ENCODE measurements around the gene PRPF6. TPM values are rescaled to one million over a fixed set of nuclear protein-coding genes. Genes with fewer than 3 reads are reported as not detected.

Gene PRPF6
- total RNA-seq, 1 donor, result 116 TPM

DNA sequence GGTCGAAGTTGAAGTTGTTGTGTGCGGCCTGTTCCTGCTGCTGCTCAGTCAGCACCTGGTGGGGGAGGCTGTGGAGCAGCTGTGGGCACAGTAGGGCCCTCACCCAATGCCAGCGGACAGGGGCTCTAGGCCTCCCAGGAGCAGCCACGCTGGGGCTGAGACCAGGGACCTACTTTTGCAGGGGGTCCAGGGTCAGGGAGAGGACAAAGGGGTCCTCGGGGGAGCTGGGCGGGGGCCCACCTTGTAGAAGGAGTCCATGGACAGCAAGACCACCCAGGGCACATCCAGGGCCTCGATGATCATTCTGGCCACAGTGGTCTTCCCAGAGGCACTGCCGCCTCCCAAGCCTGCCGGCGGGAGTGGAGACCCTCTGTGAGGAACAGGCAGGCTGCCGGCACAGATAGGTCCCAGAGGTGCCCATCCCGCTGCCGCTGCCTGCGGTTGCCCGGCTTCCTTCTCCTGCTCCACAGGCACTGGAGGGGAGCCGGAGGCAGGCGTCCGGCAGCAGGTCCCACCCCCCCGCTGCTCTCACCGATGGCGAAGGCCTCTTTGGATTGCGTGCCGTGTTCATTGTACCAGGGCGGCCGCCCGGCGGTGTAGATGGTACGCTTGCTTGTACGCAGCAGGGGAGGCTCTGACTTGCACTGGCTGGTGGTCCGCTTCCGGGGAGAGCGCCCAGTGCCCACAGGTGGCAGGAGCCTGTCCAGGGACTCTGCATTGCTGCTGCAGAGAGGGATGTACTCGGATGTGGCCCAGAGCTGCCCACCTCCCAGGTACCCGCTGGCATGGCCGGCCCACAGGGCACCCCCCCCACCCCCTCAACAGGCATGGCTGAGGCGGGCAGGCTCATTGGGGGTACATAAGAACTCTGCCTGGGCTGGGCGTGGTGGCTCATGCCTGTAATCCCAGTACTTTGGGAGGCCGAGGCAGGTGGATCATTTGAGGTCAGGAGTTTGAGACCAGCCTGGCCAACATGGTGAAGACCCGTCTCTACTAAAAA is 34.7 kb upstream of the PRPF6 start:
- DNase-seq (ENCODE audit: low read depth in 2 of 3, low spot score in 2 of 3), result no peak

DNA sequence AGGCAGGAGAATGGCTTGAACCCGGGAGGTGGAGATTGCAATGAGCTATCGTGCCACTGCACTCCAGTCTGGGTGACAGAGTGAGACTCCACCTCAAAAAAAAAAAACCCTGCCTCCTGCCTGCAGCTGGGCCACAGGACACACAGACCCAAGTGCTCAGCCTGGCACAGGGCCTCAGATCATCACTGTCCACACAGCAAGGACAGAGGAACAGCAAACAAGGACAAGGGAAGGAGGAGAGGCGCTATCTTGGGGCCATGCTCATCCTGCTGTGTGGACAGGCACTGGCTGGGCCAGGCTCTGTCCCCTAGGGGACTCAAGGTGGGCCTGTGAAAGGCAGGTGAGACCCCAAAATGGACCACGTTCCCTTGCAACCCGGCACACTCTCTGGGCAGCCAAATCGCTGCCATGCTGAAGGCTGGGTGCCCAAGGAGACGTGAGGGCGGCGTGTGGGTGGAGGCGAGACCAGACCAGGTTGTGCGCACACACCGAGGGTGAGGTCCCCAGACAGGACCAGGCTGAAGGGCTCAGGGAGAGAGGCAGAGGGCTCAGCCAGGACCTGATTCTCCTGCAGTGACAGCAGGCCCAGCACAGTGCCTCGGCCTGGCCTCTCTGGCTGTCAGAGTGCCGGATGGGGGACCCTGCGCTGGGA is 33.8 kb upstream of the PRPF6 start:
- no peak for DNase-seq (ENCODE audit: low read depth in 2 of 3, low spot score in 2 of 3)

DNA sequence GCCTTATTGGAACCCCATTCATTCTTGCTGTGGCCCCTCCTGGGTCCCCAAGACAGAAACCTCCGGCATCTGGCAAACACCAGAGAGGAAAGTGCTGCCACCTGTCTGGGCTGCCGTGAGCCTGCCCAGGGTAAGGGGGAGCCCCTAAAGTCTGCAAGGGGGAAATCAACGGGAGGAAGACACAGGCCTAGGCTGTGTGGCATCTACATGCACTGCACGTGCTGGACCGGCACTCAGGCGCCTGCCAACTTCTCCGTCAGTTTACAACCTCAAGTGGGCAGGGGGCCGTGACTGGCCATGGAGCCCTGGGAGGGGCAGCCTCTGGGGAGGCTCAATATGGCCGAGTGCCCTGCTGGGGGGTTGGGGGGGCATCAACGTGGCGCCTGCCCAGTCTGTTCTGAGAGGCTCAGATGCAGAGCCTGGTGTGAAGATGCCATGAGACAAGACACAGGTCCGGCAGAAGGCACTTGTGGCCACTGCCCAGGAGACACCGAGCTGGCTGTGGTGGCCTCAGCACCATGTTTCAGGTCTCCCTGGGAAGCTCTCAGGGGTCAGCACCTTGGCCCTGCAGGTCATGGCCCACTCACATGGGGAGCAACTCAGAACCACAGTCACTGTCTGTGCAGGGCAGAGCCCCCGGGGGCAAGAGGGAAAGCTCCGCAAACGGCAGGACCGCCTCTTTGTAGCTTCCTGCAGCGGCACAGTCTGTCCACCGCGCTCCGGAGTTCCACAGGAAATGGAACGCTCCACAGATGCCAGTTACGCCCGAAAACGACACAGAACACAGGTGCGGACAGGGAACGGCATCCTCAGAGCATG is 33.1 kb upstream of the PRPF6 start:
- DNase-seq (ENCODE audit: low read depth in 2 of 3, low spot score in 2 of 3), result peak in 1 of 3 donors; percentile 23

DNA sequence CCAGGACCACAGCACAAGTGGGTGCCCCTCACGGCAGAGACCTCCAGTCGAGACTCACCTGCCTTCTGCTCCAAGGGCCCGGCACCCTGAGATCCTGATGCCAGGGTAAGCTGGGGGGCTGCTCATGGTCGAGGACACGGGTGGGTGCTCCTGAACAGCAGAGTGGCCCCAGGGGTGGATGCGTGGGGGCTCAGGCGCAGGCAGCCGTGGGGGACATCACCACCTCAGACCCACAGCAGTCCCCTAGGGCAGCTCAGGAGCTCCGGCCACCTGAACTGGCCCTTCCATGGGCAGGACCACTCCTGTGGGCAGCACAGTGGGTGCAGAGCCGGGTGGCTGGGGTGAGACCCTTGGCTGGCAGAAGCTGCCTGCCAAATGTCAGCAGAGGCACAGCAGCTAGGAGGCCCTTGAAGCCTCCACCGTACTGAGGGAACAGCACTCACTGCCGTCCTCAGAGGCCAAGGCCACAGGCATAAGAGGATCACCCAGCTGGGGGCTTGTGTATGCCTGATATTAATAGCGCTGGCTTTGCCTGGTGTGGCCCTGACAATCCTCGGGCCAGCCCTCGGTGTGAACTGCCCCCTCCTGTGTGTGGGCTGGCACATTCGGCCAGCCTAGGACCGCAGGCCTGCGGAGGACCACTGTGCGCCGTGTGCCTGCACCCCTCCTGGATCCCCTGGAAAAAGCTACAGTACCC is 30.1 kb upstream of the PRPF6 start:
- no peak for DNase-seq (ENCODE audit: low read depth in 2 of 3, low spot score in 2 of 3)

DNA sequence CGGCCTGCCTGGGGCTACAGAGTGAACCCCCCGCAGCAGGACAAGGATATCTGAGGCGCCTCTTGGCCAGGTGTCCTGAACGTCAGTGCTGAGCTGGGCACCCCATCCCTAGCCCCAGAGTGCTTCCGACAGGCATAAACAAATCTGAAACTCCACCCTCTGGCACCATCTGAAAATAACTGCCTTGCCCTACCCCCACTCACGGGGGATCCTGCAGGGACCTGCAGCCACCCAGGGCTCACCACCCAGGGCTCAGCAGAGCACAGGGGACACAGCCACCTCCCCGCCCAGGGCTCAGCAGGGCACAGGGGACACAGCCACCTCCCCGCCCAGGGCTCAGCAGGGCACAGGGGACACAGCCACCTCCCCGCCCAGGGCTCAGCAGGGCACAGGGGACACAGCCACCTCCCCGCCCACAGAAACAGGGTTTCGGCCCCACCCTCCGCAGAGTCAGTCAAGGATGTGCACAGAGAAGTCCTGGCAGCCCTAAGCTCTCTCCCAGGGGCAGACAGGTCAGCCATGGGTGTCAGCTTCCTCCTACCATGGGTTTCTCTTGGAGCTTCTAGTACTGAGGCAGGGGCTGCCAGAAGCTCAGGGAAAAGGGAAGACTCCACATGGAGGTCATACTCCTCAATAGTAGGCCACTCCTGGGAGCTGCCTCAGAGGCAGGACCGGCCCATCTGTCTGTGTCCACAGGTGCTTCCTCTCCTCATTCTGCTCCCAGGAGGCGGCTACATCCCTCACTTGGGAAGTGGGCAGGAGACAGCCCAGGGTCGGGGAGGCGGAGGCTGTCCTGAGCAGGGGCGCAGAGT is 29.3 kb upstream of the PRPF6 start:
- no peak for DNase-seq (ENCODE audit: low read depth in 2 of 3, low spot score in 2 of 3)

DNA sequence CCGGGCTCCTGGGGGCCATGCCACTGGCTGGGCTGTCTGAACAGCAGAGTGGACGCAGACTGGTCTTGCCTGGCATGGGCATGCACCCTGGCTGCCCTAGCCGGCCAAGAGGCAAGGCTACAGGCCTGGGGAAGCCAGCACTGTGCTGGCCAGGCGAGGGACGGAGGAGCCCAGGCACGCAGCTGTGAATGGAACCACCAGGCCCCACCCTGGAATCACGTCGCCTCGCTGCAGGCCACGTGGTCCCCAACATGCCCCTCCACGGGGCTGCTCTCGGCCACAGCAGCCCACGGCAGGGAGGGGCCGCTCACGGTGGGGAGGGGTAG is 28.8 kb upstream of the PRPF6 start:
- DNase-seq (ENCODE audit: low read depth in 2 of 3, low spot score in 2 of 3), result no peak

DNA sequence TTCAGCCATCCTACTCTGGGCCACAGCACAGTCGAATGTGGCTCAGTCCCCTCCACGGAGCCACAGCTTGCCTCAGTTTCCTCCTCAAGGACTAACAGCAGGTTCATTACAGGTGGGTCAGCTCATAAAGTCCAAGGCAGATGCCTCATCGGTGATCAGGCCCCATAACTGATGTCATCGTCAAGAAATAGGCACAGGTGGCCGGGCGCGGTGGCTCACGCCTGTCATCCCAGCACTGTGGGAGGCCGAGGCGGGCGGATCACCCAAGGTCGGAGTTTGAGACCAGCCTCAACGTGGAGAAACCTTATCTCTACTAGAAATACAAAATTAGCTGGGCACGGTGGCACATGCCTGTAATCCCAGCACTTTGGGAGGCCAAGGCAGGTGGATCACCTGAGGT is 28.2 kb upstream of the PRPF6 start:
- no peak for DNase-seq (ENCODE audit: low read depth in 2 of 3, low spot score in 2 of 3)

DNA sequence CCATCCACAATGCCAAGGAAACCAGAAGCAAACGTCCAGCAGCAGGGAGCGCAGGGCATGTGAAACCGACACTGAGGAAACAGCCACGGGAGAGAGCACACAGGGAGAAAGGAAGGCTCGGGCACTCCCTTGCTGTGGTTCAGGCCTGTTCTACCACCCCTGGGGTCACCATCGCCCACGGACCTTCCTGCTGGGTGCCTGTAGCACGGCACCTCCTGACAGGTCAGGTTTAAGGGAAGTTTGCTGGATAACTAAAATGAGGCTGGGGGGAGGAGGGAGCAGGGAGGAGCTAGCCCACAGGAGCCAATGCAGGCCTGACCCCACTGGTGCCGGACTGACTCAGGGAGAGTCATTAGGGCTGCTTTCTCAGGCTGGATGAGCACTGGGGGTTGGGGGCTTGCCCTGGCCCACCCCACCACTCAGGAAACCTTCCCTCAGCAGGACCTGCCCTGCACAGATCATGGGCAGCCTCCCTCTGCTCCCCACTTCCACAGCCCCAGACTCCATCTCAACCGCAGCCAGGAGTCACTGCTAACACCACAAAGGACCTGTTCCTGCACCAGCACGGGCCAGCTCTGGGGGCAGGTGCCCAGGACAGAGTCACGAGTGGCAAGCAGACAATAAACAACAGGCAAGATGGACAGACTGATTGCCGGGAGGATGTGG is 27.0 kb upstream of the PRPF6 start:
- no peak for DNase-seq (ENCODE audit: low read depth in 2 of 3, low spot score in 2 of 3)

DNA sequence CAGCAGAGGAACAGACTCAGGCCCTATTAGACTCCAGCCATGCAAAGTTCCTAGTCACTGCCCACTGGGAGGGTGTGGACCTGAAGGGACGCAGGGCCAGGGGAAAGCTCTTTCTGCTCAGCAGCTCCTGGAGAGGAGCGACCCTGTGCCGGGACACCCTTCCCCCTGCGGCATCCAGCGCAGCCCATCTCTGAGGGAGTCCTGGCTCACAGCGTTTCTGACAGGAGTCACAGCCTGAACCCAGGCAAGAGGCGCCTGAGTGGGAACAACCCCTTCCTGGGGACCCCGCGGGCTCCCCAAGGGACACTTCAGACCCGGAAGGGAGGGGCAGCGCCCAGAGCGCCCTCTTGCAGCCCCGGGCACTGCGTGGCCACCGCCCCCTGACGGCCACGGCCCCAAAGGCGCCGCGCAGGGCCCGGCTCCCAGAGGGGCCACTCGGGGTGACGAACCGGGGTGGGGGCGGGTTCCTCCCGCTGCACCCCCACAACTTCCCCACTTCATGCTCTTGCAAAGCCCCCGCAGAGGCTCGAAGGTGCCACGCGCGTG is 25.6 kb upstream of the PRPF6 start:
- DNase-seq (ENCODE audit: low read depth in 2 of 3, low spot score in 2 of 3), result peak in 1 of 3 donors; percentile 39

DNA sequence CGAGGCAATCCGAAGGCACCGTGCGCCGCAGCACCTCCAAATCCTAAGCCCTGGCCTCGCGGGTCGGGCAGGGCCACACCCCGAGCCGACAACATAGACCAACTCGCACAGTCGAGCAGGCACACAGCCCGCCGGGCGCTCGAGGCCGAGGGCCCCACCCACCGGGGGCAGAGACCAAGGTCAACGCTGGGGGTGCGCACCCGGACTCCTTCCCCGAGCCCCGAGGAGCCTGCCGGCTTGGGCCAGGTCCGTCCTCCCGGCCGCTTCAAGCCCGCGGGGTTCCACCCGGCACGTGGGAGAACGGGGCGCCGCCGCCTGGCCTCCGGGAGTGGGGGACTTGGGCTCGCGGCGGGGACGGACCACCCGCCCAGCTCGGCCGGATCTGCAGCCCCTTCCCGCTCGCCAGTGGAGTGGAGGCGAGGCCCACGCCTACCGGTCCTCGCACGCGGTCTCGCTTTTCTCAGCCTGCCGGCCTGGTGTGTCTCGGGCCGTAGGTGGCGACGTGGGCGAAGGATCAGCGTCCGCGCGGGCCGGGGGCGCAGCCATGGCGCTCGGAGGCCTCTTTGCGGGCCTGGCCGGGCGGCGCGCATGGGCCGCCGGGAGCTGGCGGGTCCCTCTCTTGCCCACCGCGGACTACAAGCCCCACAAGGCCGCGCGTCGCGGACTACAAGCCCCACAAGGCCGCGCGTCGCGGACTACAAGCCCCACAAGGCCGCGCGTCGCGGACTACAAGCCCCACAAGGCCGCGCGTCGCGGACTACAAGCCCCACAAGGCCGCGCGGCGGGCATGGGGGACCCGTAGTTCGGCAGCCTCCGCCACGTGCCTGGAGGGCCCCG is 24.9 kb upstream of the PRPF6 start, which contains the start of gene UCKL1:
UCKL1 (minus strand) TSS at position 590 of the 837 bp plus-strand sequence; CDS start at position 546, 44 bp downstream.
- peak in 2 of 3 donors; percentile 90 for DNase-seq (ENCODE audit: low read depth in 2 of 3, low spot score in 2 of 3)

DNA sequence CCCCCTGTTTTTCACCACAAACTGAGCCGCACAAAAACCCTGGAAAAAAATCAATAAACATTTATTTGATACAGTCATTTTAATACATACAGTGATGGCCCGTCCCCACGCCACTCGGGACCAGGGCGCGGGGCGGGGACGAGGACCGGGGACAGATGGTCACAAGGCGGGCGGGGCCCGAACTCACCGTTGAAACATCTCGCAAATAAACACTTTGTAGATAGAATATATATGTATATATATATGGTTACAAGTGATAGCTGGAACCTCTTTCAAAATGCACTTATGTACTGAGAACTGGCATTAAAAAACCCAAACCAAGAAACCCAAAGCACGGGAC is 24.3 kb upstream of the PRPF6 start:
- no peak for DNase-seq (ENCODE audit: low read depth in 2 of 3, low spot score in 2 of 3)

DNA sequence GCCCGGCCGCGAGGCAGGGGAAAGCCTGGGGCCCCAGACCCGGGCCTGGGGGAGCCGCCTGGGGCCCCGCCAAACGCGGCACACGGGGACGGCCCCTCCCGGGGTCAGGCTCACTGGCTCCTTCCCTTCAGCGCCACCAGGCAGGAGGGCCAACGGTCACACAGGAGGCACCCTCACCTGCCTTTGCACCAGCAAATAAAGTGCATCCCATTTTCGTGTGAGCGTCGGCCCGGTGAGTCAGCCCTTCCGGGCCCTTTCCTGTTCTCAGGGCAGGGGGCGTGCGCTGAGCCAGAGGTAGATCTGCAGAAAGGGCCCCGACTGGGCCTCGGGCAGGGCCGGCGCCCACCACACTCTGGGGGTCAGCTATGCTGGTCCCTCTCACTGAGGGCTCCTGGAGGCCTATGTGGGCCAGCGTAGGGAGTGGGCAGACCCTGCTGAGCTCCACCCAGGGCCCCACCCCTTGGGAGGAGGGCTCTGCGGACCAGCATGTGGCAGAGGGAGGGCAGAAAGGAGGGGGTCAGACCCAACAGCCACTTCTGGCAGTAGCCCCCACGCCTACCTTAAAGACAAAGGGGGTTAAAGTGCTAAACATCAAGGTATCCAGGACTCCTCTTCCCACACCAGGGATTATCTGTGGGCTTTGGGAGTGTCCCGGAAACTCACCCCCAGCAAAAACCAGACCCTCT is 23.8 kb upstream of the PRPF6 start:
- DNase-seq (ENCODE audit: low read depth in 2 of 3, low spot score in 2 of 3), result peak in 2 of 3 donors; percentile 76 to 86

DNA sequence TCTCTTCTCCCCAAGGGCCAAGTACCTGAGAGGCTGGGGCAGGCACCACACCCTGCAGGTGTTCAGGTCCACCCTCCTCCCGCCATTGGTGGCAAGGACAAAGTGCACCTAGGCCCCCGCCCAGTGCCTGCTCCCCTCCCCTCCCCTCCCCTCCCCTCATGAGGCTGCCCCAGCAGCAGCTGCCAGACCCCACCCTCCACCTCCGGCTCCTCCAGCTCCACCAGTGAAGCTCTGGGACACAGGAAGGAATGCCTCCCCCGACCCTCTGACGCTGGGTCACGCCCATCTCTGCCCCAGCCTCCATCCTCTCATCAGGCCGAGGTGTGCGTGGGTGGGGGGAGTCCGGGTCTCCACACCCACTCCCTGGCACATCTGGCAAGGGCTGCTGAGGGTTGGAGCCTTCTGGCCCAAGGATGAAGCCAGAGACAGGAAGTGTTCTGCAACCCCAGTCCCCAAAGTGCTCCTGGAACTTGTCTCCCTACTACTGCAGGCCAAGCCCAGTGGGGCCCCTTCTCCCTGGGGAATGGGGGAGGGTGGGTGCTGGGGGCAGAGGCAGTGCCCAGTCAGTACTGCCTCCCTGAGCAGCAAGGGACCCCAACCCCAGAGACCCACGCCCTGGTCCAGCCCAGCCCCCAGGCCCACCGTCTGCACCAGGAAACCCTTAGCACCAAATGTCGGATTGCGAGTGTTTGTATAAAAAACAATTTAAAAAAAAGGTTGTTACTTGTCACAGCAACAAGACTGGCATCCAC is 23.1 kb upstream of the PRPF6 start:
- DNase-seq (ENCODE audit: low read depth in 2 of 3, low spot score in 2 of 3), result no peak

DNA sequence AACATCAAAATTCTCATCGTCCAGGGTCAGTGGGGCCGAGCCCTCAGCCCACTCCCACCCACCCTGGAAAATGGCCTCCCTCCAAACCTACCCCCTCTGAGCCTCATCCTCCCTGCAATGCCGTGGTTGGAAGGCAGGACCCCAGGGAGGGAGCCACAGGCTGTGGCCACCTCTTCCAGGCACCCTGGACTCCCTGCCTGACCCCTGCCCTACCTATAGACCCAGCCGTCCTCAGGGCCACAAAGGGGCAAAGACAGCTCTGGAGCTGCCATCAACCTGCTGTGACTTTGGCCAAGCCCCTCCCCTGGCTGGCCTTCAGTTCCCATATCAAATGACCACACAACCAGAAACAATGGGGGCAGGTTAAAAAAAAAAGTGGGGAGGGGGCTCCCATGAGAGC is 22.5 kb upstream of the PRPF6 start:
- no peak for DNase-seq (ENCODE audit: low read depth in 2 of 3, low spot score in 2 of 3)

DNA sequence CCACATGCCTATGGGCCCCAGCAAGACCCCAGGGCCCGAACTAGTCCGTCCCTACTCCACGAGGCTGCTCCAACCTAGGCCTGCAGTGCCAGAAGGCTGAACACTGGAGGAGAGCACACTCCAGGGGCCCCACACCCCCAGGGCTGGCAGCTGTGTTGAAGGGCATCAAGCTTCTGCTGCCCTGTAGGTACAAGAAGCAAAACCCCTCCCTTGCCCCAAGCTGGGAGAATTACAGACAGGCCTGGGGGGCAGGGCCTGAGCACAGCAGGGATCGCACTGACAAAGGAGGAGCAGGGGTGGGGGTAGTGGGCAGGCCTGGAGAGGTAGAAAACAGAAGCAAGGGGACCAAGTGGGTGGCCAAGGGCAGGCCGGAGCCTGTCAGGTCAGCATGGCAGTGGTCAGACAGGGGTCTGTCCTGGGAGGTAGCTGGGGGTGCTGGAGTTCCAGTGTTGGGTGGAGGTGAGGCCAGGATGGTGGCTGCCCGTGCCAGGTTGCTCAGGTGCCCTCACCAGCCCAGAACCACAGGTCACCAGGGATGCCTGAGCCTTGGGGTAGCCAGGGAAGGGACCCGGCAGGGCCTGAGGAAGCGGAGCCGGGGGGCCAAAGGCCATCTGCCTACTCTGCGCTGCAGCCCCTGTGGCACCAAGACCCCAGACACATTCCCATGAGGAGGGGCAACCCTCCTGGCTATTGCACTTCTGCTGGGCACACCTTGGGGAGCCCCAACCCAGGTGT is 21.8 kb upstream of the PRPF6 start:
- no peak for DNase-seq (ENCODE audit: low read depth in 2 of 3, low spot score in 2 of 3)

DNA sequence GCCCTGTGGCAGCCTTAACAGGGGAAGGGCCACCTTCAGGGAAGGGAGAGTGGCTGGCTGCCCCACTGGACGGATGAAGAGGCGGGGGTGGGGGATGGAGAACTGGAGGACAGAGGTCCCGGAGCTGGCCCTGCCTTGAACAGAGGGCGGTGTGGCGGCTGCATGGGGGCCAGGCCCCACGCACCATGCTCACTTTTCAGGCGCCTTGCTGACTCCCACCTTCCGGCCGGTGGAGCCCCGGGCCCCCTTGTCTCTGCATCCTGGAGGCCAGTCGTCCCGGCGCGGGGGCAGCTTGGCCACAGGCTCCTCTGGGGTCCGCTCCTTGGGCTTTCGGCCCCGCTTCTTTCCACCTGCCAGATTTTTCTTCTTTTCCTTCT is 21.2 kb upstream of the PRPF6 start:
- DNase-seq (ENCODE audit: low read depth in 2 of 3, low spot score in 2 of 3), result no peak
